HG03521 (cell line): ENCODE data around the gene MXRA7.

ENCODE experiments used
- ATAC-seq: cut with Tn5 transposase; IDR thresholded peaks from one replicate; pipeline ENCODE4 v1.9.1; 2021; ENCODE audit warnings: mild to moderate bottlenecking, moderate library complexity; ENCODE audit not compliant: unreplicated experiment

Gene MXRA7

GRCh38 chr17:76697702-76698465 lies 12.9 kb downstream of the MXRA7 start:
- ATAC-seq: no peak

- no peak for ATAC-seq
Observed at GRCh38 chr17:76696763-76697701, 13.7 kb downstream of the MXRA7 start.

GRCh38 chr17:76695059-76695831 lies 15.5 kb downstream of the MXRA7 start:
- ATAC-seq: no peak

- no peak for ATAC-seq
Observed at GRCh38 chr17:76691379-76692191, 19.2 kb downstream of the MXRA7 start.

- no peak for ATAC-seq
Observed at GRCh38 chr17:76690596-76691280, 20.0 kb downstream of the MXRA7 start.

- ATAC-seq: no peak
Observed at GRCh38 chr17:76689859-76690258, 20.9 kb downstream of the MXRA7 start.

GRCh38 chr17:76688165-76688622 lies 22.6 kb downstream of the MXRA7 start:
- ATAC-seq: no peak

- no peak for ATAC-seq
Observed at GRCh38 chr17:76687298-76688164, 23.2 kb downstream of the MXRA7 start.

GRCh38 chr17:76686538-76687297 lies 24.0 kb downstream of the MXRA7 start:
- ATAC-seq: no peak

- ATAC-seq: no peak
Observed at GRCh38 chr17:76685846-76686245, 24.9 kb downstream of the MXRA7 start.

GRCh38 chr17:76685366-76685765 lies 25.4 kb downstream of the MXRA7 start:
- no peak for ATAC-seq

- no peak for ATAC-seq
Observed at GRCh38 chr17:76684756-76685155, 26.0 kb downstream of the MXRA7 start.

GRCh38 chr17:76683921-76684745 lies 26.6 kb downstream of the MXRA7 start:
- ATAC-seq: no peak

GRCh38 chr17:76683011-76683755 lies 27.6 kb downstream of the MXRA7 start:
- ATAC-seq: no peak

- no peak for ATAC-seq
Observed at GRCh38 chr17:76682296-76682695, 28.5 kb downstream of the MXRA7 start.
